Left cardiac atrium (tissue), 4 donors: ENCODE measurements around the gene SLC7A1. TPM values are rescaled to one million over a fixed set of nuclear protein-coding genes. Genes with fewer than 3 reads are reported as not detected.

Experiments
- ATAC-seq, 2 donors: fragments of 200-7000 bp; cut with Tn5 transposase; one replicate each; pipeline ENCODE4 v1.9.1; 2020; ENCODE audit warnings: mild to moderate bottlenecking in 2 of 2, moderate library complexity in 2 of 2
- DNase-seq: peaks from one replicate; pipeline ENCODE4 v3.0.0-alpha.2; 2020
- intact Hi-C, 2 donors: fragments of 100-400 bp; cut with DNase I; formaldehyde crosslinking; loops; one replicate each; pipeline versions ENCODE4 v1.14.1 to v1.15.1; 2022 to 2023
- total RNA-seq, 2 donors: library from RNA; stranded (reverse); fragmentation: NEBNext Ultra II Directional; extraction: Animal tissue kit (Norgen Biotek cat#: 25700); gene quantifications; one replicate each; pipeline ENCODE4 v1.2.1, GENCODE V29; 2021
- donor health status: DM: no; HTN: yes; CAD: no.
- donor health status: DM: no; HTN: yes; CAD: no; lungs with severe emphysema.
- donor health status: DM: yes; HTN: yes; CAD: no.
- donor health status: Dilated cardiomyopathy.

SLC7A1 gene
- total RNA-seq, 2 donors from 2014 or later, result 11.8 to 38.6 TPM

DNA sequence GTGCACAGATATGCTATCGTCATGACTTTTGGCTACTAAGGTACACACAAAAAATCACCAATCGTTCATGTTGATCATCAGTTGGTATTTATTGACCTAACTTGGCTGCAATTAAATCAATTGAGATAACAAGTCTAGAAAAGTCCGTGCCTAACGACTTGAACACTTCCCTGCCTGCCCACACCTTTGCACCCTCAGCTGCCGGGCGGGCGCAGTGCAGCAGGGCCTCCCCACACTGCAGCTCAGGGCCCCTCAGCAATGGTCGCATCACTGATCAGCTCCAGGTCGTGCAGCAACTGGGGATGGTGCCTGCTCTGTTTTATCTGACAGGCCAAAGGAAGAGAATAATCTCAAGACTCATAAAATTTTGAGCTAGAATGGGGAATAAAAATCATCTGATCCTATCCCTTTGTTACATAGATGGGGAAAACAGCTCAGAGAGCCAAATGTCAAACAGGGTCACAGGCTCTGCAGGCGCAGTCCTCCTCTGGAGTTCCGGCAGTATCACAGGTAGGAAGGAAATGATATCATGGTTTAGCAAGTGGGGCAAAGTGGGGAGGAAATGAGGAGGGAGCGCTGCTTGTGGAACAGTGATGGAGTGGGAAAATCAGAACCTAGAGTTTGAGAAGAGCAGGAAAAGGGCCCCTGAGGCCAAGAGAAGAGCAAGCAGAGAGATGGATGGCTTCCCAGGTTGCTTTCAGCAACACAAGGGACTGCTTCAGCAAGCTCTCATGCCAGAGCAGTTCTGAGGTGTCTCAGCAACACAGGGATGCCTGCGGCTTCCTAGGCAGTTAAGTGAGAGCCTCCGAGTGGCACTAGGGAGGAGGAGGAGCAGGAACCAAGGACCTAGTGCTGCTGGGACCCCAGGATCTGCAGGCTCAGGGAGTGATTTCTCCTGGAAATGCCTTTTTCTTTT, 57.5 kb downstream of the SLC7A1 start:
- ATAC-seq (no peak), DNase-seq (no peak)
- intact Hi-C loops, result no loop called here

DNA sequence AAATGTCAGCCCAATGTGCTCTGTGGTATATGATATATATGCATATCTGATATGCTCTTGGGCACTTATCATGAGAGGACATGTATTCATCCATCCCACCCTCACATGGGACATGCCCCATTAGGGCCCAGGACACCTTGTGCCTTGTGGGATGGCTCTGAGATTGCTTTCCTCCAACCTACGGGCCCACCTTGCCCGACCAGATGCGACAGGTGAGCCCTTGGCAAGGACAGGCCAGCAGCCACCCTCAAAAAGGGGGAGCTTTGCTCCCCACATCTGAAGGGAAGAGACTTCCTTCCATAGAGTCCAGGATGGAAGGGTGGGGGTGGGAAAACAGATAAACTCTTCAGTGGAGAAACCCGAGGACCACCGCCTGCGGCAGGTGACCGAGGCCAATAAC, 58.6 kb downstream of the SLC7A1 start:
- no peak for ATAC-seq
- intact Hi-C loops, result no loop called here
- no peak for DNase-seq

DNA sequence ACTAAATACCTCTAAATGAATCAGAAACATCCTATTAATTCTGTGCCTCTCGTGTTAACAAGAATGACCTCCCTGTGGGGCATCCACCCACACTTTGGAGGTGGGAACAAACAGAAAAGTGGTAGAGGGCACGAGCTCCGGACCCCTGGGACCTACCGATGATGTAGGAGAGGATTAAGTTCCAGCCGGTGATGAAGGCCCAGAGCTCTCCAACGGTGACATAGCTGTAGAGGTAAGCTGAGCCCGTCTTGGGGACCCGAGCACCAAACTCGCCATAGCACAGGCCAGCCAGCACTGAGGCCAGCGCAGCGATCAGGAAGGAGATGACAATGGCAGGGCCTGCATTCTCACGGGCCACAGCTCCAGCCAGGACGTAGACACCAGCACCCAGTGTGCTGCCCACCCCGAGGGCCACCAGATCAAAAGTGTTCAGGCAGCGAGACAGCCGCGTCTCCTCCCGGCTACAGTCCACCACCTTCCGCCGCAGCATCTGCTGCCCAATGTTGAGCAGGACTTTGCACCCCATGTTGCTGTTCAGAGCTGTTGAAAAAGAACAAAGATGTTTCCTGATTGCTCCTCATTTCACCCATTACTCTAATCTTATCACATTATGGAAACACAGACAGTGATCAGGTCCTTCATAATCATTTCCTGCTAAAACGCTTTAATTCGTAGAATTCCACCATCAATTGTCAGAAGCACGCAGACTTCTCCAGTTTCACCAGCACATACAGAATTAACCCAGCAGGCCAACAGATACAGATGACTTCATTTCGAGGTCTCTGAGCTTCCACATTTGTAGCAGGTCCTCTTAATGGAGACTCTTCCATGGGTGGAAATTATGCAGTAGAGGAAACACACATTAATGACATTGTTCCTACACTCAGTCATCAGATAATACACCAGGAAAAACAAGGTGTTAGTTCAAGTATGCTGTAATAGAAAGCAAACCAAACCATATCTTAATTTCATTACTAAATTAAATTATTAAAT, 59.5 kb downstream of the SLC7A1 start:
- intact Hi-C loops, result no loop called here
- ATAC-seq, result no peak
- DNase-seq, result no peak

DNA sequence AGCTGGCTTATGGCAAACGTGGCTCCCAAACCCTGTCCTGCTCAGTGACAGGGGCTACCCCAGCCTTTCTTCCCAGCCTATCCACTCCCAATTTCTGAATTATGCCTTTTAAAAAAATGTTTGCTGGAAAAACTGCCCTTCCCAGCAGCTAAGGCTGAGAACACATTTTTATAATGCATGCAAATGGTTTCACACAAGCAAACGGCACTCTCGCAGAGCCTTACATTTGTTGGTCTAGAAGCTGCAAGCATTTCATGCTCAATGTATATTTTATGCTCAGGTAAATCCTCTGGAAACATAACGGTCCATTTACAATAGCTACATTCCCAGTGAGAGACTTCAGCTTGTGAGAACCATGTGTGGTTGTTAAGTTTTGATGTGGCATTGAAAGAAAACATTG, 61.4 kb downstream of the SLC7A1 start:
- no peak for DNase-seq
- intact Hi-C loops, result no loop called here
- no peak for ATAC-seq

DNA sequence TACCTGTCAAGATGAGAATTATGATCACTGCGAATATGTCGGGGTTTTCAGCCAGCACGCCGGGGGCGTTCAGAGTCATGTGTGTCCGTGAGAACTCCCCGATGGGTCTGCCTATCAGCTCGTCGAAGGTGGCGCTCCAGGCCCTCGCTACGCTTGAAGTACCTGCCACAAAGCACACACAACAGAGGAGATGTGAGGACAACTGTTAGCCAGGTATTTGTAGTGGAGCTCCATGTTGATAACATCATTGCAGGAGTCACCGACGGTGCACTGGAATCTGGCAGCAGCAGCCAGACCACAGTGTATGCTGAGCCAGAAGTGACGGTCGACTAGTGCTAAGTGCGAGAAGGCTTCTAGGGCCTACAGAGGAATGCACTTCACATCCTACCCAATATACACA, 62.7 kb downstream of the SLC7A1 start:
- intact Hi-C loops, result no loop called here
- ATAC-seq (no peak), DNase-seq (no peak)

DNA sequence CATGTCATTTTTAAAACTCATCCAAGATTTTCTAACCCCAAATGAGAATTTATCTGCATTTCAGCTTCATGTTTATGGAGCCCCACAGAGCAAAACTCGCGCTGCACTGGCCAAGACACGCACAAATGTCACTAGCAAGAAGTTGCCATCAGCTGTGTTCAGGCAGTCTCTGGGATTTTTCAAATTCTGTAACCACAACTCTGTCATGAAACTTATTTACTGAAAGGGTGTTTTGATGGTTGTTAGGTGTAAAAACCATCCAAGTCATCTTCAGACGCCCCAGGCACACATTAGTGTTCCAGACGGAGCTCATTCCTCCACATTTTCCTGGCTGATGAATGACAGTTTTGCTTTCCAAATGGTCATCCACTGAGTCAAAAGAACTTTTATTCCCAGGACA, 63.4 kb downstream of the SLC7A1 start:
- no peak for DNase-seq
- no peak for ATAC-seq
- intact Hi-C loops, result no loop called here

DNA sequence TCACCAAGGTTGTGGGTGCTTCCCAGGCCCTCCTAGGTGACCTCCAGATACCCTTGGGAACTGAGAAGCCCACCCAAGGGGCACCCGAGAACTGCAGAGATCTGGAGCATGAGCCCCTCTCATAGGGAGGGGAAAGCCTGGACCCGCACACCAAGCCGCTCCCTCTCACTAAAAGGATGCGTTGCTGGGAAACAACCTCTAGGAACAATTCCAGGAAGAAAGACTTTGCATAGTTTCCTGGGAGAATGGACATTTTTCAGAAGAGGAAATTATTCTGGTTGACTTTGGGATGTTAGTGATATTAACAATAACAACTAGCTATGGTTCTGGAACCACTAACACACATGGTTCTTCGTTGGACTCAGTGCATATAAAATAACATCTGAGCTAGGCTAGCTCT, 64.6 kb downstream of the SLC7A1 start:
- intact Hi-C loops, result no loop called here
- DNase-seq (no peak), ATAC-seq (no peak)

DNA sequence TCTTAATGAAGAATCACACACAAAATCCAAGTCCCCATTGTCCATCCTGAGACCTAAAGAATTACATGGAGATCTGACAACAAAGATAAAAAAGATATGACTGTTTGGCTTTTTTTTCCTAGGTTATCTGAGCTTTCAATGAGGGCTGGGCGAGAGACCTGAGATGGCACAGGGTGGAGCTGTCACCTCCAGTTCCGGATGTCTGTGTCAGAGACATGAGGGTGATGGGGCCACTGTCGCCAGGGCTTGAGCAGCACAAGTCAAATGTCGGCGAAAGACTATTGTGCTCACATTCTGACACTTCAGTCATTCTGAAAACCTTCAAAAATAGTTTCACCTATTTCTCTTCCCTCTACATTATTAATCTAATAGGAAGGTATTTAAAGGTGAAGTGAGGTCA, 65.7 kb downstream of the SLC7A1 start:
- DNase-seq, result no peak
- intact Hi-C loops, result no loop called here
- ATAC-seq, result no peak

DNA sequence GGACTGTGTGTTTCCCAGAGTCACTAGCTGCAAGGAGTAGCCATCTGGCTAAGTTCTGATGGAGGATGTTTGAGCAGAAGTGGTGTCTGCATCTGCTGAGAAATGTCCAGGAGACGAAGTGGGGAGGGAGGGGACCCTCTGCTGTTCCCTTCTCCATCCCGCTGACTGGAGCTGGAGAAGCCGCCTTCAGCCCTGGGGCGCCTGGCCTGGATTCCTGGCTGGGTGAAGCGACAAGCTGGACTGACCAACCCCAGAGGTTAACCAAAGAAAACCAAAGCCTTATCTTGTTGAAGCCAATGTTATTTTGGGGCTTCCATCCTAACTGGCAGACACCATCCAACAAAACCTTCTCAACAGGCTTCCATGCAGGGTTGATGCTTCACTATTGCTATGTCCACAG, 67.6 kb downstream of the SLC7A1 start:
- ATAC-seq, result no peak
- intact Hi-C loops, result no loop called here

DNA sequence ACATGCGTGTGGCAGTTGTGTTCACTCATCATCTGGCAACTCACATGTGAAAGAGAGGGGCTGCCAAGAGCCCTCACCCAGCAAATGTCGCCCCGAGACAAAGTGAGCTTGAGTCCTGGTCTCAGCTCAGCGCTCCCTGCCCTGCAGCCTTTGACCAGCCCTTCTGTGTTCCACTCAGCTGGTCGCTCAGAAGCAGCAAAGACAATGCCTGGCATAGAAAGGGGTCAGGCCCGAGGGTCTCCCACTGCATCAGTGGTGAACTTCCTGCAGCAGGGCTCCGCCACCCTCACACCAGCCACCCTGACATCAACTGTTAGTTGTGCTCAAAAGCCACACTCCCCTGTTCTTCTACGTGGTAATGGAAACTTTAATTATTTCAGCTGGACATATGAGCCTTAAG, 68.0 kb downstream of the SLC7A1 start:
- ATAC-seq, result no peak
- intact Hi-C loops, result no loop called here
- DNase-seq, result no peak

More for the DNA sequence above, 67.6 kb downstream of the SLC7A1 start:
- DNase-seq, result no peak

DNA sequence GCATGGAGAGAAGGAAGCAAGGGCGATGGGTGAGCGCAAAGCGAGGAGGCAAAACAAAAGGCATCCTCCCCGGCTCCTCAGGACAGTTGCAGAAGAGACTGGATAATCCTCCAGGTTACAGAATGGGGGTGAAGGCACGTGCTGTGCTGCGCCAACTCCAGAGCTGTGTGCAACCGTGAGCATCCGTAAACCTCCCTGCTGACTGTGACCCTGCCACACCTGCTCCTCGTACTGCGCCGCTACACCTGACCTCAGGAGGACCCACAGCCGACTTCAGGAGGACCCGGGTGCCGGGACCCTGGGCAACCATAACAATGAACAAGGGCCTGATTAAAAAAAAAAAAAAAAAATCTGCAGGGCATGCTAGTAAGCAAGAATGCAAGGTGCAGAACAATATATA, 68.7 kb downstream of the SLC7A1 start:
- ATAC-seq, result no peak
- intact Hi-C loops, result no loop called here
- DNase-seq, result no peak

DNA sequence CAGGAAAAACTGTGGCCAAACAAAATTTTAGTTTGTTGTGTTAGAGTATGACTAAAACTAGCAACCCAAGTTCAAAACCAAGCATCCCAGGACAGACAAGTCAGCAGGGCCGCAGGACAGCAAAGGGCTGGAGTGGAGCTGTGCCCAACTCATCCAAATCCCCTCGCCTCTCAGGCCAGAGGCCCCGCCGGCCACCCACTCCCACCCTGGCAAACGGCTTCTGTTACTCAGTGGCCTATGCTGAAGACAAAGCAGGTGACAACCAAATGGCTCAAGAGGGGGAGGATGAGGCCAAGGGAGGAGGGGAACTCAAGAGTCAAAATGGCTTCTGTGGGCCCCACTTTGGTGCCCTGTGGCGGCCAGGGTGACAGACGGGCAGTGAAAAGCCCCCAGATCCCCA, 69.7 kb downstream of the SLC7A1 start:
- intact Hi-C loops, result no loop called here
- ATAC-seq (no peak), DNase-seq (no peak)

DNA sequence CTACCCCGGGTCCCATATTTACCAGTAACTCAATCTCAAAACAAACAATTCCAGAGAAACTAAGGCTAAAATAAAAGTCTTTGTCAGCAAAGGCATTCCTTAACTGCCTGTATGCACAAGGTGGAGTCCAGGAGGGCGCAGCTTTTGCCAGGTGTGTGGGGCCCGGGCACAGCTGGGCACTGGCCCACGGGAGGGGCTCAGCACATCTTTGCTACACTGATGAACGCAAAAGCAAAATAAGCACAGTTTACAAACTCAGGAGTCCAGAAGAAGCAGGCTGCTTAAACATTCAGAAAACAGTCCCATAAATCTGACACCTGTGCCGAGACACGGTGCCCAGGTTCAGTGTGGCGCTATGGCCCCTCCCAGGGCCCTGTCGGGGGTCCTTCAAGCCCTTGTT, 70.8 kb downstream of the SLC7A1 start:
- no peak for ATAC-seq
- DNase-seq, result no peak
- intact Hi-C loops, result no loop called here

DNA sequence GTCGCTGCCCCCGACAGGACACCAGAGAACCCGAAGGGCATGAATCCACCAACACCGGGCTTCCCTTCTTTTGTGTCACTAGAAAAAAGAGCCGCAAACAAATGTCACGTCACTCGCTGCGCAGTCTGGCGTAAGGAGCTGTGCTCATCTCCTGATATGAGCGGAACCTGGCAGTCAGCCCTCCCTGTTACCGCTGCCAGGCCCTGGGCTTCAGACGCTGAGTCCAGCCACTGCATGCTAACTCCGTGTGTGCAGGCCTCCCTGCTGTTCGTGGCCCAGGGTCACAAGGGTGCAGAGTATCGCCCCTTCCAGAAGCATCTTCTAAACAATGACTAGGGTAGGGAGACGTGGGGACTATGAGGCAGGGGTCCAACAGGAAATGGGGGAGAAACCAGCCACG, 71.3 kb downstream of the SLC7A1 start:
- intact Hi-C loops, result no loop called here
- ATAC-seq, result peak; percentile 87 to 92
- DNase-seq, result peak; percentile 92

DNA sequence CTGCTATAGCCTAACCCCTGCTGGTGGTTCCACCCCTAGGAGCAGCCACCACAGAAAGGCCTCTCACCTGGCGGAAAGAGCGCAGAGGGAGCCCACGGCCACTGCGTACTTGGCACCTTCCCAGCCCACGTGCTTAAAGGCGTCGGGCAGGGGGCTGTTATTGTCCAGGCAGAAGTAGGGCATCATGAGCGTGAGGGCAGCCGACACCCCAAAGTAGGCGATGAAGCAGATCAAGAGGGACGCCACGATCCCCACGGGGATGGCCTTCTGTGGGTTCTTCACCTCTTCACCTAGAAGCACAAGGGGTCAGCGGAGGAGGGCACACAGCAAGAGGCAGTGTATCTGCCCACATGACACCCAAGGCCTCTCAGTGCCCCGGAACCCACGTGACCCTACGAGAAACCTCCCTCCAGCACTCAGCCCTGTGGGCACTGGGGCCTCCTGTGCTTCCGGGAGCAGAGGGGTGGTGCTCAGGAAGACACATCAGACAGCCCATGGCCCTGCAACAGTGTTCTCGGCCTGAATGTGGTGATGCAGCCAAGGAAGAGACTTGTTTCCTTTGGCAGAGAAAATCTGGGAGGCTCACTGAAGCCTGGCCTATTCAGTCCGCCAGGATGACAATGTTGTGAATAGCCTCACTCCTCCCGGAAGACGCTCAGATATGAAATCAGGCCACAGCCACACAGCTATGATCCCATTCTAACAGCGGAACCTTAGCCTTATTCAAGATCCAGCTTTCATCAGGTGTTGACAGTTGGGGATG, 72.1 kb downstream of the SLC7A1 start:
- intact Hi-C loops, result no loop called here
- ATAC-seq (peak; percentile 65 to 89), DNase-seq (peak; percentile 79)

DNA sequence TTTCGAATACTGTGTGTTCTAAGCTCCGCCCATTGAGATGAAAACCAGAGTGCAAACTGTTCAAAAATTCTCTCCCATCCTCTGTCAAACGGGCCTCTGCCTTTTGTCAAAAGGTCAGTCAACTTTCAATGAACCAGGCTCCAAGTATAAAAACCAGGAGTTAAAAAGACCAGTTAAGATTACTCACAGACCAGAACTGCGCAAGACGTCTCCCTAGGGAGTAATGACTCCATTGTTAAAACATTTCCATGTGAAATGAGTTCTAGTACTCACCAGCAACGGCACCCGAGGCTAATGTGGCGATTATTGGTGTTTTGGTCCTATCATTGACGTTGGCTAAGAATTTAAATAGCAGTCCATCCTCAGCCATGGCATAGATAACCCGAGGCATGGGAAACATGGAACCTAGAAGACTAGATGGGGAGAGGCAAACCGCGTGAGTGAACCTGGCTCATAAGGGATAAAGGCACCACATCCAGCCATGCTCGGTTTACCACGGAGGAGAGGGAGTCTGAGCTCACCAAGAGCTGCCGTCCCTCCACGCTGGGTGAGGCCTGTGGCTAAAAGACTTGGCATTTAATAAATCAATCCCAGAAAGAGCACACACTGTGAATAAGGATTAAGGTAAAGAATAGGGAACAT, 73.3 kb downstream of the SLC7A1 start:
- DNase-seq (peak; percentile 52), ATAC-seq (peak in 1 of 2 donors; percentile 20)
- intact Hi-C loops, result no loop called here

DNA sequence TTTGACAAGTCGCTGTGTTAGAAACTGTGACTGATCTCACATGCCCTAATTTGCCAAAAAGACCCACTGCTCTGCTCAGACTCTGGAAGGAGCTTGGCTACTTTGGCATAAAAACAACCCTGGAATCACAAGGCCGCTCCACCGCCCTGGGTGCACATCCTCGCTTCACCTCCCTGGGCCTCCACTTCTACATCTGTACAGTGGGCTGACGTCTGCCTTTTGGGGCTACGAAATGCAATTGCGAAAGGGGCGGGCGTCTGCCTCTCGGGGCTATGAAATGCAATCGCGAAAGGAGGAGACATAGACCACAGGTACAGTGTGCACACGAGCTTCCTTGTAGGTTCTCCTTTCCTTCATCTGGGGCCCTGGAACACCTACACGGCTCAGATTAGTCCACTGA, 74.2 kb downstream of the SLC7A1 start:
- DNase-seq (no peak), ATAC-seq (no peak)
- intact Hi-C loops, result no loop called here

DNA sequence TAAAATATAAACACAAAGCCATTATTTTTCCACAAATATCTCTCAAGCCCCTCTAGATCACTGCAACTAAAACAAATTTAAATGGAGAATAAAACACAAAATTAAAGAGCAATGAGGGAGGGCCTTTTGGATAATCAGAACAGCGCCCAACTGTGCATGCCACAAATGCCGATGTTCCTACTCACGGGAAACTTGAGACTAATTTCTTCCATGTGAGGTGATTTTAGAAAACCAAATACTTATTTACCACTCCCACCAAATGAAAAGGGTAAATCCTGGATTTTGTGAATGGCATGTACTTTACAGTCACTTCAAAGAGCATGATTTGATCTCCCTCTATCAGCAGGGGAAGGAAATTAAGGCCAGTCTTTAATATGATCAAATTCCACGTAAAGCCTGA, 74.8 kb downstream of the SLC7A1 start:
- DNase-seq, result no peak
- no peak for ATAC-seq
- intact Hi-C loops, result no loop called here

DNA sequence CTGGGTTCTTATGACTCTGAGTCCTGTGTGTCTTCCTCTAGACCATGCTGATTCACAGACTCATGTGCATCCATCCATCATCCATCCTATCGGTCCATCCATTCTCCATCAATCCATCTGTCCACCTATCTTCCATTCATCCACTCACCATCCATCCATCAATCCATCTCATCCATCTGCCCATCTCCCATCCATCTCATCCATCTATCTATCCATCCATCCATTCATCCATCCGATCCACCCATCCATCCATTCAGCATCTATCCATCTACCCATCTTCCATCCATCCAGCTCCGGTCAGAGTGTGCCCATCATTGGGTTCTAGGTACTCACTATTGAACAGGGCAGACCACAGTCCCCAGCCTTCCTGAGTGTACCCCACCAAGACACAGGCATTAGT, 75.6 kb downstream of the SLC7A1 start:
- intact Hi-C loops, result loop anchor here in 1 of 2 donors (10.0 kb wide), 1 partner anchor 595 kb away; no protein-coding TSS in a partner anchor

More for the DNA sequence above, 75.6 kb downstream of the SLC7A1 start:
- ATAC-seq (no peak), DNase-seq (no peak)
